ENCODE results near the gene SOCS1. TPM values are rescaled to one million over a fixed set of nuclear protein-coding genes. Genes with fewer than 3 reads are reported as not detected.

Gene SOCS1
- total RNA-seq, 2 donors from 2014 or later: 5.8 to 8.8 TPM

- DNase-seq (no peak), ATAC-seq (no peak)
- intact Hi-C loops (cut with DNase I): loop anchor here (10.0 kb wide), 3 partner anchors 77 to 117 kb away; no protein-coding TSS in a partner anchor
Observed at GRCh38 chr16:11251525-11252481, 4.2 kb downstream of the SOCS1 start.

- DNase-seq: no peak
- intact Hi-C loops (cut with DNase I): loop anchor here (10.0 kb wide), 3 partner anchors 76 to 116 kb away; no protein-coding TSS in a partner anchor
- ATAC-seq: no peak
Observed at GRCh38 chr16:11250786-11251524, 5.0 kb downstream of the SOCS1 start.

GRCh38 chr16:11250091-11250785 lies 5.8 kb downstream of the SOCS1 start:
- intact Hi-C loops (cut with DNase I): loop anchor here (10.0 kb wide), 3 partner anchors 75 to 115 kb away; no protein-coding TSS in a partner anchor
- DNase-seq: no peak

GRCh38 chr16:11249233-11250061 lies 6.6 kb downstream of the SOCS1 start:
- intact Hi-C loops (cut with DNase I): loop anchor here (5.0 to 10.0 kb wide), 4 partner anchors 75 to 147 kb away; no protein-coding TSS in a partner anchor
- DNase-seq (no peak), ATAC-seq (no peak)

More at GRCh38 chr16:11250091-11250785, 5.8 kb downstream of the SOCS1 start:
- ATAC-seq: no peak

- ATAC-seq: no peak
- no peak for DNase-seq
- intact Hi-C loops (cut with DNase I): loop anchor here in 1 of 2 donors (5.0 kb wide), 1 partner anchor 146 kb away; no protein-coding TSS in a partner anchor
Observed at GRCh38 chr16:11248133-11248532, 7.9 kb downstream of the SOCS1 start.

GRCh38 chr16:11245988-11246387 lies 10.0 kb downstream of the SOCS1 start:
- intact Hi-C loops (cut with DNase I): loop anchor here in 1 of 2 donors (5.0 kb wide), 1 partner anchor 144 kb away; no protein-coding TSS in a partner anchor
- DNase-seq (no peak), ATAC-seq (no peak)

- DNase-seq (no peak), ATAC-seq (no peak)
- intact Hi-C loops (cut with DNase I): loop anchor here in 1 of 2 donors (5.0 kb wide), 1 partner anchor 143 kb away; no protein-coding TSS in a partner anchor
Observed at GRCh38 chr16:11245222-11245737, 10.7 kb downstream of the SOCS1 start.

- no peak for ATAC-seq
- DNase-seq: no peak
- intact Hi-C loops (cut with DNase I): loop anchor here in 1 of 2 donors (5.0 kb wide), 1 partner anchor 100 kb away; no protein-coding TSS in a partner anchor
Observed at GRCh38 chr16:11242658-11243057, 13.3 kb downstream of the SOCS1 start.

- no peak for DNase-seq
- intact Hi-C loops (cut with DNase I): loop anchor here in 1 of 2 donors (5.0 kb wide), 1 partner anchor 99 kb away; no protein-coding TSS in a partner anchor
- ATAC-seq: no peak
Observed at GRCh38 chr16:11241480-11242204, 14.4 kb downstream of the SOCS1 start.

- intact Hi-C loops (cut with DNase I): loop anchor here in 1 of 2 donors (5.0 kb wide), 1 partner anchor 99 kb away; no protein-coding TSS in a partner anchor
- ATAC-seq (peak; percentile 91), DNase-seq (no peak)
Observed at GRCh38 chr16:11240636-11241473, 15.1 kb downstream of the SOCS1 start.

GRCh38 chr16:11239644-11240632 lies 16.1 kb downstream of the SOCS1 start:
- ATAC-seq (no peak), DNase-seq (no peak)
- intact Hi-C loops (cut with DNase I): loop anchor here in 1 of 2 donors (5.0 kb wide), 1 partner anchor 98 kb away; no protein-coding TSS in a partner anchor

GRCh38 chr16:11238272-11239202 lies 17.5 kb downstream of the SOCS1 start:
- DNase-seq (no peak), ATAC-seq (no peak)
- intact Hi-C loops (cut with DNase I): no loop called here

GRCh38 chr16:11236461-11237254 lies 19.3 kb downstream of the SOCS1 start:
- intact Hi-C loops (cut with DNase I): no loop called here
- no peak for ATAC-seq
- no peak for DNase-seq
